GM23248 (cell line): Measurements from ENCODE around the gene NUP153. TPM values are rescaled to one million over a fixed set of nuclear protein-coding genes. Genes with fewer than 3 reads are reported as not detected.
"Not testable (repeated sequence)": the region's sequence is repeated elsewhere in the genome, so short reads cannot be mapped to it uniquely, and the experiment has no call there.

ENCODE experiments used
- DNase-seq: peaks from one replicate; pipeline ENCODE4 v3.0.0-alpha.2; 2015
- H2AFZ ChIP-seq: fragments of 200-600 bp; sonication (generic); 2 replicates; pipeline ENCODE4 v1.6.1; 2016; ENCODE audit warnings: antibody characterized with exemption
- H3F3A ChIP-seq: fragments of 200-600 bp; sonication (generic); 2 replicates; pipeline ENCODE4 v1.6.1; 2016; ENCODE audit warnings: mild to moderate bottlenecking, antibody characterized with exemption, mixed run types; ENCODE audit not compliant: insufficient read depth
- H3K27ac ChIP-seq: fragments of 200-600 bp; sonication (generic); 2 replicates; pipeline ENCODE4 v1.5.1; 2016; ENCODE audit warnings: mild to moderate bottlenecking
- H3K27me3 ChIP-seq: fragments of 200-600 bp; sonication (generic); replicated peaks from 2 replicates; pipeline ENCODE4 v1.6.1; 2016; ENCODE audit warnings: mild to moderate bottlenecking; ENCODE audit not compliant: insufficient read depth
- H3K36me3 ChIP-seq: fragments of 200-600 bp; sonication (generic); 2 replicates; pipeline ENCODE4 v1.6.1; 2016; ENCODE audit warnings: low read depth, mild to moderate bottlenecking
- H3K4me1 ChIP-seq: fragments of 200-600 bp; sonication (generic); 2 replicates; pipeline ENCODE4 v1.6.1; 2016; ENCODE audit warnings: mild to moderate bottlenecking; ENCODE audit not compliant: insufficient read depth
- H3K4me2 ChIP-seq: fragments of 200-600 bp; sonication (generic); one replicate; pipeline ENCODE4 v1.6.1; 2016; ENCODE audit warnings: mild to moderate bottlenecking; ENCODE audit not compliant: unreplicated experiment
- H3K4me3 ChIP-seq: fragments of 200-600 bp; sonication (generic); 2 replicates; pipeline ENCODE4 v1.5.1; 2016; ENCODE audit warnings: mild to moderate bottlenecking
- H3K79me2 ChIP-seq: fragments of 200-600 bp; sonication (generic); 2 replicates; pipeline ENCODE4 v1.6.1; 2016; ENCODE audit warnings: mild to moderate bottlenecking; ENCODE audit not compliant: insufficient read depth
- H3K9ac ChIP-seq: fragments of 200-600 bp; sonication (generic); 2 replicates; pipeline ENCODE4 v1.6.1; 2016; ENCODE audit warnings: mild to moderate bottlenecking
- H3K9me2 ChIP-seq: fragments of 200-600 bp; sonication (generic); 2 replicates; pipeline ENCODE4 v1.6.1; 2016; ENCODE audit warnings: mixed run types, mild to moderate bottlenecking, moderate library complexity; ENCODE audit not compliant: insufficient read depth
- H3K9me3 ChIP-seq: fragments of 200-600 bp; sonication (generic); one replicate; pipeline ENCODE4 v1.6.1; 2017; ENCODE audit warnings: low read depth
- H4K20me1 ChIP-seq: fragments of 200-600 bp; sonication (generic); 2 replicates; pipeline ENCODE4 v1.6.0; 2016; ENCODE audit not compliant: insufficient read depth
- EZH2 ChIP-seq: fragments of 200-600 bp; sonication (generic); IDR thresholded peaks from 2 replicates; pipeline ENCODE4 v1.6.1; 2018; ENCODE audit warnings: antibody characterized with exemption, mild to moderate bottlenecking; ENCODE audit not compliant: insufficient read depth, poor library complexity, severe bottlenecking
- EZH2phosphoT487 ChIP-seq: fragments of 200-600 bp; sonication (generic); IDR thresholded peaks from 2 replicates; pipeline ENCODE4 v1.6.1; 2018; ENCODE audit warnings: antibody characterized with exemption, moderate library complexity, mild to moderate bottlenecking, low read depth; ENCODE audit not compliant: insufficient read depth
- WGBS, 2 experiments: methylation state at CpG; one replicate each; pipeline ENCODE4 v1.1.6; 2015 to 2017; ENCODE audit warnings: low lambda C conversion rate in 2 of 2, low coverage in 1 of 2; ENCODE audit errors: missing lambda C conversion rate in 2 of 2; 5-methylcytosine and 5-hydroxymethylcytosine counted together
- in situ Hi-C: fragments of 300-500 bp; cut with MboI; formaldehyde crosslinking; loops from 2 replicates; pipeline ENCODE4 v1.15.0; 2020
- polyA plus RNA-seq: library from polyadenylated mRNA; unstranded; fragments of >200 nt; fragmentation: Nextera tagmentation; extraction: Ambion mirVana; gene quantifications from 2 replicates; pipeline ENCODE4 v1.2.1, GENCODE V29; 2016
- total RNA-seq: library from RNA; depleted of rRNA; stranded (reverse); fragments of >200 nt; shearing (Covaris generic); gene quantifications from 2 replicates; pipeline ENCODE4 v1.2.3, GENCODE V29; 2014

NUP153 gene
- total and polyA plus RNA-seq, 2 experiments from 2014 or later, result 12.6 to 25.3 TPM

DNA sequence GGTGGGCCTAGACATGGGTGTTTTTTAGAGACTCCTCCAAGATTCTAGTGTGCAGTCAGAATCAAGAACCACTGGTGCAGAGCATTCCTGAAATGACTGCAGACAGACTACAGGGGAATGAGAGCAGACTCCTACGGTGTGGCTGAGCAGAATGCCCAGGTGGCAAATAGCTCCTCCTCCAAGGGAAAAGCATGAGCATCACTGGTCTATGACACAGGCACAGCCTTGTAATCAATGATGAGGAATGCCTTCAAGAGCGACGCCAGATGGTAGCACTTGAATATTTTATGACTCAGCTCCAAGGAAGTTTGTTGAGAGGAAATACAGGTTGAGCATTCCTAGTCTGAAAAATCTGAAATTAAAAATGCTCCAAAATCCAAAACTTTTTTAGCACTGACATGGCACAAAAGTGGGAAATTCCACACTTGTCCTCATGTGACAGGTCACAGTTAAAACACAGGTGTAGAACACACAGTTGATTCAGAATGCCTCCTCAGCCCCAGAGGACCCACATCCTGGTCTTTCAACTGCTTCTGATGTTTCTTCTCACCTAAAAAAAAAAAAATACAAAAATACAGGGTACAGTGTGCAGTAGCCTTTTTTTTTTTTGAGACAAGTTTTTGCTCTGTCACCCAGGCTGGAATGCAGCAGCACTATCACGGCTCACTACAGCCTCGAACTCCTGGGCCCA is 117.2 kb downstream of the NUP153 start:
- Histone ChIP-seq H3K4me1 (peaks cover 7% of the 10 kb centered on the region; the same call in 1 of the 2 replicates), H3K9me2 (no peaks in the 10 kb centered on the region), H4K20me1 (no peaks in the 10 kb centered on the region), H3K9ac (no peak overlapping the region), H2AFZ (no peak overlapping the region), H3K27me3 (no peaks in the 10 kb centered on the region), H3F3A (no peaks in the 10 kb centered on the region), H3K27ac (no peak overlapping the region; the same call in 1 of the 2 replicates), H3K9me3 (no peaks in the 10 kb centered on the region), H3K36me3 (no peaks in the 10 kb centered on the region), H3K79me2 (no peaks in the 10 kb centered on the region), H3K4me2 (no peak overlapping the region), H3K4me3 (no peak overlapping the region)
- no peak for TF ChIP-seq EZH2phosphoT487
- no peak for TF ChIP-seq EZH2
- DNase-seq, result peak; percentile 96
- in situ Hi-C loops, result no loop called here
- WGBS, 2 experiments, result 45% methylated on average over 5 of the region's 5 CpGs

DNA sequence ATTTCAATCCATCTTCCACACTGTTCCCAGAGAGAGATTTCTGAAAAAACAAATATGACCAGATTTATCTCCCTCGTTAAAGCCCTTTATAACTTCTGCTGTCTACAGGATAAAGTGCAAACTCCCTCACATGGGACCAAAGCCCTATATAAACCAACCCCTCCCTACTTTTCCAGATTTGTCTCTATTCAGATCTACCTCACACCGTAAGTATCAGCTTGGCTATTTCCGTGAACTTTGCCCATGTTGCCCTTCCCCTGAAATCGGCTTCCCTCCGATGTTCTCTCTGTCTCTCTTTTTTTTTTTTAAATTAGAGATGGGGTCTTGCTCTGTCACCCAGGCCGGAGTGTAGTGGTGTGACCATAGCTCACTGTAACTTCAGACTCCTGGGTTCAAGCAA is 118.7 kb downstream of the NUP153 start:
- peaks cover 16% of the 10 kb centered on the region for H3K4me1 ChIP-seq
- H3K4me3 ChIP-seq, result no peak overlapping the region
- no peaks in the 10 kb centered on the region for H3K9me3 ChIP-seq
- in situ Hi-C loops, result no loop called here
- H2AFZ ChIP-seq, result no peak overlapping the region
- TF ChIP-seq EZH2 (no peak), EZH2phosphoT487 (no peak)
- 92 to 96% methylated on average over 6 of the region's 6 CpGs for WGBS, 2 experiments
- no peak for DNase-seq
- no peaks in the 10 kb centered on the region for H4K20me1 ChIP-seq
- H3K9ac ChIP-seq, result no peak overlapping the region
- peaks cover 12% of the 10 kb centered on the region for H3F3A ChIP-seq
- no peaks in the 10 kb centered on the region for H3K9me2 ChIP-seq
- H3K4me2 ChIP-seq, result no peak overlapping the region
- no peaks in the 10 kb centered on the region for H3K79me2 ChIP-seq
- H3K36me3 ChIP-seq, result no peaks in the 10 kb centered on the region
- H3K27me3 ChIP-seq, result no peaks in the 10 kb centered on the region
- no peak overlapping the region for H3K27ac ChIP-seq

DNA sequence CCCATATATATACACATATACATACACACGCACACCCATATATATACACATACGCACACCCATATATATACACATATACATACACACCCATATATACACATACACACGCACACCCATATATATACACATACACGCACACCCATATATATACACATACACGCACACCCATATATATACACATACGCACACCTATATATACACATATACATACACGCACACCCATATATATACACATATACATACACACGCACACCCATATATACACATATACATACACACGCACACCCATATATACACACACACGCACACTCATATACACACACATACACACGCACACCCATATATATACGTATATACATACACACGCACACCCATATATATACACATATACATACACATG is 120.1 kb downstream of the NUP153 start:
- H3K27me3 ChIP-seq, H3K4me3 ChIP-seq, H2AFZ ChIP-seq, H3K36me3 ChIP-seq, H3K27ac ChIP-seq, H3K9me3 ChIP-seq, H3K9ac ChIP-seq, in situ Hi-C loops, H4K20me1 ChIP-seq, H3K9me2 ChIP-seq, H3K79me2 ChIP-seq, DNase-seq, H3K4me2 ChIP-seq: not testable (repeated sequence)
- peaks cover 19% of the 10 kb centered on the region for H3F3A ChIP-seq
- peaks cover 16% of the 10 kb centered on the region for H3K4me1 ChIP-seq
- WGBS, 2 experiments, result 96 to 97% methylated on average over 10 to 13 of the region's 13 CpGs

DNA sequence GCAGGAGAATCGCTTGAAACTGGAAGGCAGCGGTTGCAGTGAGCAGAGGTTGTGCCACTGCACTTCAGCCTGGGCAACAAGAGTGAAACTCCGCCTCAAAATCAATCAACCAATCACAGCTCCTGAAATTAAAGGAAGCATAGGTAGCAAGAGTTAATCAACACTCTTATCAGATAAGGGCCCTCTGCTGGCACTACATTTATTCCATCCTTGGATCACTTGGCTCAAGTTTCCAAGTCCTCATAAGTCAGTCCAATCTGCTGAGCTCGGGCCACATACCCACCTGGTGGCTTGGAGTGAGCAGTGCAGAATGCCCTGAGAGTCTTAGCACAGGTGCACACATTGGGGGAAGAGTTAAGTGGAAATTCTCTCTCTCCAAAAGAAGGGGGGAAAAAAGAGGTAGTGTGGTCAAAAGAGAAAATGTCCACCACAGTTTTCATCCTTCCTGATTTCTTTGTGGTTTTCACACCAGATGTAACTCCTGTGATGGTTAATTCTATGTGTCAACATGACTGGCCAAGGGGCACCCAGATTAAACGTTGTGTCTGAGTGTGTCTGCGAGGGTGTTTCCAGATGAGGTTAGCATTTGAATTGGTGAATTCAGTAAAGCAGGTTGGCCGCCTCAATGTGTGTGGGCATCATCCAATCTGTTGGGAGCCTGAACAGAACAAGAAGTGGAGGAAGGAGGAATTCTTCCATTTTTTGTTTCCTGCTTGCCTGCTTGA is 120.8 kb downstream of the NUP153 start:
- no peak overlapping the region for H3K27ac ChIP-seq
- no peak for TF ChIP-seq EZH2phosphoT487
- TF ChIP-seq EZH2, result no peak
- H3K9me2 ChIP-seq, result no peaks in the 10 kb centered on the region
- H2AFZ ChIP-seq, result no peak overlapping the region
- H3K79me2 ChIP-seq, result no peaks in the 10 kb centered on the region
- H3K9ac ChIP-seq, result no peak overlapping the region
- H3K9me3 ChIP-seq, result no peaks in the 10 kb centered on the region
- H3K27me3 ChIP-seq, result no peaks in the 10 kb centered on the region
- peaks cover 19% of the 10 kb centered on the region for H3F3A ChIP-seq
- no peaks in the 10 kb centered on the region for H3K36me3 ChIP-seq
- H4K20me1 ChIP-seq, result no peaks in the 10 kb centered on the region
- 85 to 86% methylated on average over 7 of the region's 7 CpGs for WGBS, 2 experiments
- H3K4me1 ChIP-seq, result peaks cover 16% of the 10 kb centered on the region
- no peak for DNase-seq
- H3K4me2 ChIP-seq, result no peak overlapping the region
- H3K4me3 ChIP-seq, result no peak overlapping the region
- in situ Hi-C loops, result no loop called here
